Testis (tissue), 3 donors: Measurements from ENCODE around the gene CAMK2N2. TPM values are rescaled to one million over a fixed set of nuclear protein-coding genes. Genes with fewer than 3 reads are reported as not detected.

Source experiments
- DNase-seq: peaks from one replicate; pipeline ENCODE4 v3.0.0-alpha.2; 2019
- H3K27ac ChIP-seq, 2 donors: fragments of 200-600 bp; sonication (generic); one replicate each; pipeline ENCODE4 v1.5.1; 2019
- H3K27me3 ChIP-seq: fragments of 200-600 bp; sonication (generic); one replicate; pipeline ENCODE4 v1.5.1; 2019
- H3K36me3 ChIP-seq: fragments of 200-600 bp; sonication (generic); one replicate; pipeline ENCODE4 v1.5.1; 2017; ENCODE audit warnings: low read depth; ENCODE audit errors: missing control alignments
- H3K4me1 ChIP-seq: fragments of 200-600 bp; sonication (generic); one replicate; pipeline ENCODE4 v1.5.1; 2019
- H3K4me3 ChIP-seq, 2 donors: fragments of 200-600 bp; sonication (generic); one replicate each; pipeline ENCODE4 v1.5.1; 2017 to 2019
- H3K9me3 ChIP-seq: fragments of 200-600 bp; sonication (generic); one replicate; pipeline ENCODE4 v1.5.1; 2017
- POLR2A ChIP-seq: fragments of 450-650 bp; IDR thresholded peaks from one replicate; pipeline ENCODE4 v1.6.1; 2017; ENCODE audit warnings: antibody characterized with exemption, mild to moderate bottlenecking, moderate library complexity
- WGBS, 2 donors: methylation state at CpG; one replicate each; pipeline ENCODE4 v1.1.5; 2018; 5-methylcytosine and 5-hydroxymethylcytosine counted together
- intact Hi-C: fragments of 100-400 bp; cut with DNase I; formaldehyde crosslinking; loops from one replicate; pipeline ENCODE4 v1.15.1; 2023; ENCODE audit warnings: low total_unique reads
- polyA plus RNA-seq: library from polyadenylated mRNA; stranded (reverse); fragments of 350-450 nt; fragmentation: Illumina TruSeq; extraction: RNeasy Lipid Tissue Mini Kit (QIAGEN cat#74804); gene quantifications from one replicate; pipeline ENCODE4 v1.2.3, GENCODE V29; 2014; ENCODE audit warnings: low read depth, low replicate concordance; ENCODE audit not compliant: insufficient read depth
- total RNA-seq, 2 donors: library from RNA; depleted of rRNA; stranded (reverse); fragments of >200 nt; gene quantifications; one replicate each; pipeline ENCODE4 v1.2.3, GENCODE V29; 2016
- TF ChIP-seq, protein P1 (sequence below), 3 experiments: fragments of 450-650 bp in 2 of 3; fragments of 200-600 bp in 1 of 3; sonication (generic) in 1 of 3; IDR thresholded peaks; one replicate each; pipeline ENCODE4 v1.5.1; 2016 to 2019; ENCODE audit warnings: antibody characterized with exemption in 3 of 3, mild to moderate bottlenecking in 2 of 3, moderate library complexity in 1 of 3

Gene CAMK2N2
- total and polyA plus RNA-seq, 3 donors from 2014 or later: 0.24 to 0.40 TPM; not detected in 1

DNA sequence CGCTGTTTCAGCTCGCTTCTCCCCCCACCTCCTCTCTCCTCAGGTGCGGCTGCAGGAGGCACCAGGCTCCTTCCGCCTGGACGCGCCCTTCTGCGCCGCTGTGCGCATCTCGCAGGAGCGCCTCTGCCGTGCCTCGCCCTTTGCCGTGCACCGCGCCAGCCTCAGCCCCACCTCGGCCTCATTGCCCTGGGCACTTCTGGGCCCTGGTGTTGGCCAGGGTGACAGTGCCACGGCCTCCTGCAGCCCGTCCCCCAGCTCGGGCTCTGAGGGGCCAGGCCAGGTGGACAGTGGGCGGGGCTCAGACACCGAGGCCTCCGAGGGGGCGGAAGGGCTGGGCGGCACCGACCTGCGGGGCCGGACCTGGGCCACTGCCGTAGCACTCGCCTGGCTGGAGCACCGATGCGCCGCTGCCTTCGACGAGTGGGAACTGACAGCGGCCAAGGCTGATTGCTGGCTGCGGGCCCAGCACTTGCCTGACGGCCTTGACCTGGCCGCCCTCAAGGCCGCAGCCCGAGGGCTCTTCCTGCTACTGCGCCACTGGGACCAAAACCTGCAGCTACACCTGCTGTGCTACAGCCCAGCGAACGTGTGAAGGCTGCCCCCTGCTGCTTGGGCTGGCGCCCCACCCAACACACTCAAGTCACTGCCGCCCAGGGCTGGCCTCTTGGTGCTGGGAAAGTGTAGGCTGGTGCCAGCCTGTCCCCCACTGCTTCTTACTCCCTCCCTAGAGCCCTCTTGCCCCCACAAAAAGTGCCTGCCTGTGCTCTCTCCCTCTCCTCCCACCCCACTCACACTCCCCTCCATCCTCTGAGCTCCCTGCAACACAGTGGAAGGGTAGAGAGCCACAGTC lies 19.7 kb downstream of the CAMK2N2 start:
- intact Hi-C loops: loop anchor here (10.0 kb wide), 1 partner anchor 347 kb away; no protein-coding TSS in a partner anchor
- Histone ChIP-seq H3K4me1 (peaks cover 6% of the 10 kb centered on the region), H3K27ac (no peak overlapping the region), H3K27me3 (no peaks in the 10 kb centered on the region), H3K9me3 (no peaks in the 10 kb centered on the region), H3K36me3 (no peaks in the 10 kb centered on the region), H3K4me3 (peak overlapping the region; percentile 21 to 34)
- TF ChIP-seq, protein P1, sequence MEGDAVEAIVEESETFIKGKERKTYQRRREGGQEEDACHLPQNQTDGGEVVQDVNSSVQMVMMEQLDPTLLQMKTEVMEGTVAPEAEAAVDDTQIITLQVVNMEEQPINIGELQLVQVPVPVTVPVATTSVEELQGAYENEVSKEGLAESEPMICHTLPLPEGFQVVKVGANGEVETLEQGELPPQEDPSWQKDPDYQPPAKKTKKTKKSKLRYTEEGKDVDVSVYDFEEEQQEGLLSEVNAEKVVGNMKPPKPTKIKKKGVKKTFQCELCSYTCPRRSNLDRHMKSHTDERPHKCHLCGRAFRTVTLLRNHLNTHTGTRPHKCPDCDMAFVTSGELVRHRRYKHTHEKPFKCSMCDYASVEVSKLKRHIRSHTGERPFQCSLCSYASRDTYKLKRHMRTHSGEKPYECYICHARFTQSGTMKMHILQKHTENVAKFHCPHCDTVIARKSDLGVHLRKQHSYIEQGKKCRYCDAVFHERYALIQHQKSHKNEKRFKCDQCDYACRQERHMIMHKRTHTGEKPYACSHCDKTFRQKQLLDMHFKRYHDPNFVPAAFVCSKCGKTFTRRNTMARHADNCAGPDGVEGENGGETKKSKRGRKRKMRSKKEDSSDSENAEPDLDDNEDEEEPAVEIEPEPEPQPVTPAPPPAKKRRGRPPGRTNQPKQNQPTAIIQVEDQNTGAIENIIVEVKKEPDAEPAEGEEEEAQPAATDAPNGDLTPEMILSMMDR (IDR thresholded peaks at IDR 0.05): peak; percentile 27 to 57 (median 50)
- TF ChIP-seq POLR2A: no peak
- peak; percentile 85 for DNase-seq
- 21 to 25% methylated on average over 10 to 41 of the region's 46 CpGs for WGBS, 2 donors

DNA sequence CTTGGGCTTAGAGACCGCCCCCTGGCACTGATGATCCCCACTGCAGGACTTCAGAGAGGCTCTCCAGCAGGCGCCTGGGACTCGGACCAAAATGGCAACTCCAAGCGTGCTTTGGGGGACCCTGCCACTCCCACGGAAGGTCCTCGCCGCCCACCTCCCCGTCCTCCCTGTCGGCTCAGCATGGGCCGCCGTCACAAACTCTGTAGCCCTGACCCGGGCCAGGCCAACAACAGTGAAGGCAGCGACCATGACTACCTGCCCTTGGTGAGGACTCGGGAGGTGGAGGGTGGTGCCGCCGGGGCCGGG lies 20.3 kb downstream of the CAMK2N2 start:
- 53 to 58% methylated on average over 11 to 17 of the region's 17 CpGs for WGBS, 2 donors
- no peak for DNase-seq
- intact Hi-C loops: loop anchor here (10.0 kb wide), 1 partner anchor 346 kb away; no protein-coding TSS in a partner anchor
- TF ChIP-seq, protein P1 (IDR thresholded peaks at IDR 0.05): no peak
- no peak for TF ChIP-seq POLR2A
- no peaks in the 10 kb centered on the region for H3K36me3 ChIP-seq
- H3K9me3 ChIP-seq: no peaks in the 10 kb centered on the region
- no peak overlapping the region for H3K27ac ChIP-seq
- H3K27me3 ChIP-seq: no peaks in the 10 kb centered on the region
- peak overlapping the region; percentile 21 to 34 for H3K4me3 ChIP-seq
- H3K4me1 ChIP-seq: peaks cover 6% of the 10 kb centered on the region

DNA sequence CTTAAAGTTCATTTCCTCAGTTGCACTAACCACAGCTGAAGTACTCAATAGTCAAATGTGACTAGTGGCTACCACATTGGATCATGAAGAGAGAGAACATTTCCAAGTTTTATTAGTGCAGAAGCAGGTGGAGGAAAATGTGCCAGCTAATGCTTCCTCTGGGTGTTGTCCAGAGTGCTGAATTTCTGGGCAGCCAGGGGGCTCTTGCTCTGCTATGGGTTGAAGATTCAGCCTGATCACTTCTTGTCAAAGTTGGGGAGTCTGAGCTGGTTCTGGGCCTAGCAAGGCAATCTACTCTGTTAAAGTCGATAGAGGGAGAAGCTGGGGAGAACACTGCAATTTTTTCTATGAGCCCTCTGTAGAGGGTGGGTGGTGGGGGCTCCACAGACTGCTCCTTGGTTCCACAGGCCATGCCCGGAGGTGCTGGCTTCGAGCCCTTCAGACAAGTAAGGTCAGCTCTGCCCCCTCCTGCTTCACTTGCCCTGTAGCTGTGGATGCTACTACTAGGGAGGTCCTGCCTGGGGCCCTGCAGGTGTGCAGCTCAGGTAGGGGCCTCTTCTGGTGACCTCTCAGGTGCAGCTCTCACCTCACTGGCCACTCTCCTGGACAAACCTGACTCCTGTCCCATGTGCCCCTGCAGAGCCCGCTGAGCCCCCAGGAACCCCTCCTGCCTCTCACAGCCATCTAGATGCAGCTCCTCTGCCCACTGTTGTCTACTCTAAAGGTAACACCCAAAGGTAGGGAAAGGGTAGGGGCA lies 20.8 kb downstream of the CAMK2N2 start:
- H3K9me3 ChIP-seq: no peaks in the 10 kb centered on the region
- intact Hi-C loops: loop anchor here (10.0 kb wide), 1 partner anchor 346 kb away; no protein-coding TSS in a partner anchor
- H3K36me3 ChIP-seq: no peaks in the 10 kb centered on the region
- peak overlapping the region in 1 of 2 donors; percentile 34 for H3K4me3 ChIP-seq
- TF ChIP-seq, protein P1 (IDR thresholded peaks at IDR 0.05): no peak
- TF ChIP-seq POLR2A: no peak
- H3K4me1 ChIP-seq: peaks cover 6% of the 10 kb centered on the region
- WGBS, 2 donors: 50 to 69% methylated on average over 1 to 4 of the region's 4 CpGs
- H3K27ac ChIP-seq: no peak overlapping the region
- no peaks in the 10 kb centered on the region for H3K27me3 ChIP-seq
- no peak for DNase-seq

DNA sequence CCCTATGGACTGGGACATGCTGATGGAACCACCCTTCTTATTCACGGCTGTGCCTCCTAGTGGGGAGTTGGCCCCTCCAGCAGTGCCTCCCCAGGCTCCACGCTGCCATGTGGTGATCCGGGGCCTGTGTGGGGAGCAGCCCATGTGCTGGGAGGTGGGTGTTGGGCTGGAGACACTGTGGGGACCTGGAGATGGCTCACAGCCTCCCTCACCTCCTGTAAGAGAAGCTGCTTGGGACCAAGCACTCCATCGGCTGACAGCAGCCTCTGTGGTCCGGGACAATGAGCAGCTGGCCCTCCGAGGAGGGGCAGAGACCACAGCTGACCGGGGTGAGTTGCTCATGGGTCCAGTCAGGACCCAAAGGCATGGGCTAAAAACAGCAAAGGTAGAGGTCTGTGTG lies 21.6 kb downstream of the CAMK2N2 start:
- DNase-seq: no peak
- no peak overlapping the region for H3K27ac ChIP-seq

More for the DNA sequence above, 21.6 kb downstream of the CAMK2N2 start:
- 80 to 90% methylated on average over 3 to 7 of the region's 7 CpGs for WGBS, 2 donors
- H3K36me3 ChIP-seq: no peaks in the 10 kb centered on the region
- peaks cover 6% of the 10 kb centered on the region for H3K4me1 ChIP-seq
- H3K9me3 ChIP-seq: no peaks in the 10 kb centered on the region
- H3K4me3 ChIP-seq: no peak overlapping the region
- H3K27me3 ChIP-seq: no peaks in the 10 kb centered on the region
- TF ChIP-seq, protein P1 (IDR thresholded peaks at IDR 0.05): no peak
- TF ChIP-seq POLR2A: no peak
- intact Hi-C loops: loop anchor here (10.0 kb wide), 2 partner anchors 95 to 345 kb away; no protein-coding TSS in a partner anchor
